A549 (cell line): Measurements from ENCODE around the gene B3GNT7.

Experiments
- CHD4 ChIP-seq: fragments of 200-600 bp; sonication (generic); IDR thresholded peaks from 2 replicates; pipeline ENCODE4 v1.6.1; 2016; ENCODE audit warnings: antibody characterized with exemption, mild to moderate bottlenecking, borderline replicate concordance
- CTCF ChIP-seq: fragments of >200 bp; sonication (Bioruptor Twin); formaldehyde crosslinking; IDR thresholded peaks from 3 replicates; pipeline ENCODE4 v1.5.1; 2016
- ELK1 ChIP-seq: fragments of 150-350 bp; IDR thresholded peaks from 2 replicates; pipeline ENCODE4 v1.6.1; 2014; ENCODE audit warnings: low read depth, mild to moderate bottlenecking, low read length
- ESRRA ChIP-seq: fragments of 150-350 bp; IDR thresholded peaks from 2 replicates; pipeline ENCODE4 v1.6.1; 2014; ENCODE audit warnings: mild to moderate bottlenecking, low read length, borderline replicate concordance
- FOSL2 ChIP-seq, 2 experiments: fragments of 450-650 bp in 1 of 2; fragments of >200 bp in 1 of 2; sonication (Bioruptor Twin) in 1 of 2; formaldehyde crosslinking; IDR thresholded peaks; 2 replicates each; pipeline versions ENCODE4 v1.5.0 to v1.6.1; 2016 to 2020; ENCODE audit warnings: mild to moderate bottlenecking in 1 of 2, moderate library complexity in 1 of 2
- FOXS1 ChIP-seq: fragments of 250-450 bp; sonication (Bioruptor Pico); IDR thresholded peaks from 2 replicates; pipeline ENCODE4 v1.5.0; 2020; ENCODE audit warnings: mild to moderate bottlenecking, moderate library complexity
- HMGXB4 ChIP-seq: fragments of 250-450 bp; sonication (Bioruptor Pico); IDR thresholded peaks from 2 replicates; pipeline ENCODE4 v1.5.0; 2021; ENCODE audit warnings: mild to moderate bottlenecking, moderate library complexity, borderline replicate concordance
- MAX ChIP-seq: IDR thresholded peaks from 2 replicates; pipeline ENCODE4 v1.6.1; 2012
- POLR2A ChIP-seq: IDR thresholded peaks from 2 replicates; pipeline ENCODE4 v1.6.1; 2012; ENCODE audit warnings: mild to moderate bottlenecking, low read length
- POLR2AphosphoS2 ChIP-seq: conservative IDR thresholded peaks from 2 replicates; pipeline ENCODE4 v1.6.1; 2012; ENCODE audit warnings: low read length, improper control_type of control experiment, inconsistent platforms
- RAD21 ChIP-seq, 2 experiments: fragments of >200 bp in 1 of 2; sonication (Bioruptor Twin) in 1 of 2; formaldehyde crosslinking in 1 of 2; IDR thresholded peaks in 1 of 2; conservative IDR thresholded peaks in 1 of 2; 2 replicates in 1 of 2; 3 replicates in 1 of 2; pipeline ENCODE4 v1.6.1; 2012 to 2018; ENCODE audit warnings: inconsistent platforms in 1 of 2
- RFX5 ChIP-seq: fragments of 450-650 bp; IDR thresholded peaks from 2 replicates; pipeline ENCODE4 v1.7.1; 2014; ENCODE audit warnings: antibody characterized with exemption, mild to moderate bottlenecking, moderate library complexity
- USF2 ChIP-seq: fragments of 450-650 bp; IDR thresholded peaks from 2 replicates; pipeline ENCODE4 v1.6.1; 2014; ENCODE audit warnings: antibody characterized with exemption

GRCh38 chr2:231367178-231367577 is 28.3 kb upstream of the B3GNT7 start:
- TF ChIP-seq CHD4 (no peak), CTCF (no peak), HMGXB4 (CRISPR knock-in tag) (no peak), ELK1 (no peak), USF2 (no peak), POLR2A (no peak), RFX5 (no peak), FOXS1 (CRISPR knock-in tag) (no peak), MAX (no peak), ESRRA (no peak), POLR2AphosphoS2 (no peak), FOSL2 (IDR thresholded peaks at IDR 0.05) (no peak), FOSL2 (CRISPR knock-in tag; IDR thresholded peaks at IDR 0.05) (no peak), RAD21 (conservative IDR thresholded peaks at IDR 0.05 in 1 of 2, IDR thresholded peaks at IDR 0.05 in 1 of 2) (no peak)
